Measurements from ENCODE around the gene CLEC4A.

GRCh38 chr12:8078398-8078797 is 45.0 kb upstream of the CLEC4A start:
- TF ChIP-seq CTCF (optimal IDR thresholded peaks at IDR 0.05 in 1 of 3, IDR thresholded peaks at IDR 0.05 in 1 of 3, conservative IDR thresholded peaks at IDR 0.05 in 1 of 3; ENCODE audit: extremely low read depth in 1 of 3, insufficient read depth in 2 of 3, low read length in 3 of 3) (peak; percentile 16 to 63 (median 54)), EZH2 (IDR thresholded peaks at IDR 0.05; ENCODE audit: low read length) (no peak)
